ENCODE measurements around the gene MAP3K7CL.

MAP3K7CL gene

DNA sequence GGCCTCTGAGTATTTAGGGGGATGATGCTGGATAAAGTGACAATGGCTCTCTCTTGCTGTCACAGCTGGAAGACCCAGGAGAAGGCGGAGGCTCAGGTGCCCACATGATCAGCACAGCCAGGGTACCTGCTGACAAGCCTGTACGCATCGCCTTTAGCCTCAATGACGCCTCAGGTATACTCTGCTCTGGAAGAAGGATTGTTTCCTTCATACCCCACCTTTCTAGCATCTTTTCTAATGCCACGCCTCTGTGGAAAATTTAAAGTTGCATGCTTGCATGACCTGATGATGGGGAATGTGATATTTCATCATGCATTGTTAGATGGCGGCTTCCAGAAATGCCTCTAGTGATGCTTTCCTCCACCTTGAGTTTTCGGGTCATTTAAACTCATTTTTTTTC, 2.8 kb downstream of the MAP3K7CL start:
- no peak for TF ChIP-seq CTCF (IDR thresholded peaks at IDR 0.05; ENCODE audit: extremely low read depth, missing control alignments)
- no peak for DNase-seq (ENCODE audit: low spot score)

- DNase-seq (ENCODE audit: low spot score), result no peak
- no peak for TF ChIP-seq CTCF (IDR thresholded peaks at IDR 0.05; ENCODE audit: extremely low read depth, missing control alignments)
Observed at GRCh38 chr21:29133796-29134195, 3.4 kb downstream of the MAP3K7CL start.

DNA sequence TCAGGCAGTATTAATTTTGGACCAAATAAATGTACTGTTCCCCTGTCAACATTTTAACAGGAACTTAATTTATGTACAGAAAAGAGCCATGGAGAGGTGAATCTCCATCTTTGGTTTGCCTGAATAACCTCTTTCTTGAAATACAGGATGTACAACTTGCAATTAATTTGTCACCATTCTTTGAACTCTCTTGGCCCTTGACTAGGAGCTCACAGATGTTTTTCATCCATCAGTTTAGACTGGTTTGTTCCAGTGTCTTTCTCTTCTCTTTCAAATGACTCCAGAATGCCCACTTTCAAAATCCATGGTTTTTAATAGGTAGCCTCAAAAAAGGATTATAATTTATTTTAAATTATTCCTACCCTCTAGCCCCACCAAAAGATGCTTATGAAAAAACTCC, 5.0 kb downstream of the MAP3K7CL start:
- TF ChIP-seq CTCF (IDR thresholded peaks at IDR 0.05; ENCODE audit: extremely low read depth, missing control alignments), result no peak
- DNase-seq (ENCODE audit: low spot score), result no peak

GRCh38 chr21:29136033-29136432, 5.6 kb downstream of the MAP3K7CL start:
- DNase-seq (ENCODE audit: low spot score), result no peak
- no peak for TF ChIP-seq CTCF (IDR thresholded peaks at IDR 0.05; ENCODE audit: extremely low read depth, missing control alignments)

- TF ChIP-seq CTCF (IDR thresholded peaks at IDR 0.05; ENCODE audit: extremely low read depth, missing control alignments), result no peak
- DNase-seq (ENCODE audit: low spot score), result no peak
Observed at GRCh38 chr21:29144736-29145353, 14.4 kb downstream of the MAP3K7CL start.

- TF ChIP-seq CTCF (IDR thresholded peaks at IDR 0.05; ENCODE audit: extremely low read depth, missing control alignments), result no peak
- DNase-seq (ENCODE audit: low spot score), result no peak
Observed at GRCh38 chr21:29145354-29145782, 14.9 kb downstream of the MAP3K7CL start.

DNA sequence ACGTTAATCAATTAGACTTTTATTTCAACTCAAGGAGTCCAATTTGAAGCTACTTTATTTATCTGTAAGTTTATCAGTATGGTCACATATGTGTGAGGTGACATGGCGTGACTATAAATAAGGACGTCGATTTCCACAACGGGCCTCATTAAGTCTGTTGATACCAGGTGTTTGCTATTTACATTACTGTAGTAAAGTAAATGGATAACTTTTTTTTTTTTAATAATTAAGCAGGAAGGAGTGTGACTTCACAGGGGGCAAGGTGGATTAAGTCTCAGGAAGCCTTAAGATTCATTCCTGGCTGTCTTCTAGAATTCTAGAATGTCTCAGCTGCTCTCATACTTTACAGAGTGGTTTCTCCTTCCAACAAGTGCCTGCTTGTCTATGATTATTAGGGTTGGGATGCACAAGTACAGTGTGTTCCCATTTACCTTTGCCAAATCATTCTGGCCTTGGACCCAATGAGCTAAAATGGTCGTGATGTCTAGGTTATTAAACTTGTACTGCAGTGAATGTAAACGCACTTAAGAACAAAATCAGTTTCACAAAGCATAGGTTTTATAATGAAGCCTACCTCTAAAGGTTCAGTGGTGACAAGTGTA, 15.5 kb downstream of the MAP3K7CL start:
- DNase-seq (ENCODE audit: low spot score), result no peak
- no peak for TF ChIP-seq CTCF (IDR thresholded peaks at IDR 0.05; ENCODE audit: extremely low read depth, missing control alignments)
